ENCODE results near the gene UNC45A. TPM values are rescaled to one million over a fixed set of nuclear protein-coding genes. Genes with fewer than 3 reads are reported as not detected.

Gene UNC45A
- total RNA-seq, 1 experiment from 2014 or later, result 68.4 TPM

GRCh38 chr15:90903733-90904536 is 31.1 kb upstream of the UNC45A start:
- Histone ChIP-seq H3F3A (ENCODE audit: low read length, unreplicated experiment) (no peaks in the 10 kb centered on the region), H3K79me2 (ENCODE audit: low read length) (peaks cover 16% of the 10 kb centered on the region; the same call in 1 of the 2 replicates), H3K36me3 (ENCODE audit: low read depth, low read length) (peaks cover 11% of the 10 kb centered on the region), H3K4me3 (ENCODE audit: low read length) (peak overlapping the region; percentile 84), H3K27ac (ENCODE audit: low read length) (no peak overlapping the region), H3K27me3 (ENCODE audit: low read length) (no peaks in the 10 kb centered on the region), H3K4me2 (ENCODE audit: low read length) (peak overlapping the region; percentile 94), H3K9ac (ENCODE audit: low read length) (peak overlapping the region; percentile 61), H3K4me1 (ENCODE audit: insufficient read depth, low read length) (peaks cover 13% of the 10 kb centered on the region), H2AFZ (ENCODE audit: low read length) (peak overlapping the region; percentile 90), H4K20me1 (ENCODE audit: low read length) (no peaks in the 10 kb centered on the region), H3K9me2 (replicated peaks; ENCODE audit: low read length) (no peaks in the 10 kb centered on the region), H3K9me3 (ENCODE audit: low read length) (no peaks in the 10 kb centered on the region)
- ATAC-seq (peak; percentile 36), DNase-seq (peak; percentile 60)
- intact Hi-C loops (cut with micrococcal nuclease), result loop anchor here (2.0 kb wide), 1 partner anchor 27 kb away; no protein-coding TSS in a partner anchor
- ChIA-PET CTCF (interaction anchor here (0.6 to 0.7 kb wide), 2 partner anchors 28 to 32 kb away, joined by 3 read pairs; no protein-coding TSS in a partner anchor), POLR2A (ENCODE audit: unreplicated experiment) (interaction anchor here (0.6 kb wide), 1 partner anchor 28 kb away, joined by 3 read pairs; no protein-coding TSS in a partner anchor)
- TF ChIP-seq EZH2 (IDR thresholded peaks at IDR 0.05; ENCODE audit: low read length, unreplicated experiment), result no peak
- peak; percentile 34; the same call in 1 of the 2 replicates for TF ChIP-seq CTCF (conservative IDR thresholded peaks at IDR 0.05; ENCODE audit: low read depth, low read length)
- TF ChIP-seq EZH2phosphoT487 (IDR thresholded peaks at IDR 0.05; ENCODE audit: borderline replicate concordance, low read length), result no peak
- BruUV-seq (replicated peaks), result TSS peak; percentile 47

GRCh38 chr15:90904746-90905145 is 30.3 kb upstream of the UNC45A start:
- no TSS peak for BruUV-seq (replicated peaks)
- Histone ChIP-seq H2AFZ (ENCODE audit: low read length) (no peak overlapping the region), H3K9ac (ENCODE audit: low read length) (no peak overlapping the region), H3F3A (ENCODE audit: low read length, unreplicated experiment) (no peaks in the 10 kb centered on the region), H3K27ac (ENCODE audit: low read length) (no peak overlapping the region), H3K27me3 (ENCODE audit: low read length) (no peaks in the 10 kb centered on the region), H4K20me1 (ENCODE audit: low read length) (no peaks in the 10 kb centered on the region), H3K4me1 (ENCODE audit: insufficient read depth, low read length) (peaks cover 13% of the 10 kb centered on the region), H3K4me2 (ENCODE audit: low read length) (no peak overlapping the region), H3K36me3 (ENCODE audit: low read depth, low read length) (peaks cover 11% of the 10 kb centered on the region), H3K9me3 (ENCODE audit: low read length) (no peaks in the 10 kb centered on the region), H3K9me2 (replicated peaks; ENCODE audit: low read length) (no peaks in the 10 kb centered on the region), H3K79me2 (ENCODE audit: low read length) (peaks cover 16% of the 10 kb centered on the region; the same call in 1 of the 2 replicates), H3K4me3 (ENCODE audit: low read length) (no peak overlapping the region)
- no peak for TF ChIP-seq EZH2phosphoT487 (IDR thresholded peaks at IDR 0.05; ENCODE audit: borderline replicate concordance, low read length)
- no peak for TF ChIP-seq CTCF (conservative IDR thresholded peaks at IDR 0.05; ENCODE audit: low read depth, low read length)
- no peak for TF ChIP-seq EZH2 (IDR thresholded peaks at IDR 0.05; ENCODE audit: low read length, unreplicated experiment)
- ChIA-PET POLR2A (ENCODE audit: unreplicated experiment) (no interaction called here), CTCF (no interaction called here)
- DNase-seq (no peak), ATAC-seq (no peak)
- intact Hi-C loops (cut with micrococcal nuclease), result no loop called here
